Measurements from ENCODE around the gene RASAL2.
"Not testable (repeated sequence)": the region's sequence is repeated elsewhere in the genome, so short reads cannot be mapped to it uniquely, and the experiment has no call there.

The RASAL2 gene

DNA sequence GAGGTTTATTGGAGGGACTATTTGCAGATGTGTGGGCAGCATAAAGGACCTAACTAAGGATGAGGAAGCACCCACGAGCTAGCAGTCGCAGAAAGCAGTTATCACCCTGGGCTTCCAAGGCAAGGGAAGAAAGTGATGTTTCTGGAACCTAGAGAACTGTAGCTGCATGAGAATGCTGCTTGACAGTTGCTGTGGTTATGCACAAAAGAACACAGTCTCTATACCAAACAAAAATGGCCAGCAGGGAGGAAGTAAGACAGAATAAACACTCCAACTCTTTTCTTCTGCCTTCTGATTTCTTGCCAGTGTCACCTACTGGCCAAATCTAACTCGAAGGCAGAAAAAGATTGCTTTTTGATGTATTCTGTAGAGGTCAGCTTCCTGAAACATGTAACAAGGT lies 190.2 kb downstream of the RASAL2 start:
- DNase-seq = no peak

DNA sequence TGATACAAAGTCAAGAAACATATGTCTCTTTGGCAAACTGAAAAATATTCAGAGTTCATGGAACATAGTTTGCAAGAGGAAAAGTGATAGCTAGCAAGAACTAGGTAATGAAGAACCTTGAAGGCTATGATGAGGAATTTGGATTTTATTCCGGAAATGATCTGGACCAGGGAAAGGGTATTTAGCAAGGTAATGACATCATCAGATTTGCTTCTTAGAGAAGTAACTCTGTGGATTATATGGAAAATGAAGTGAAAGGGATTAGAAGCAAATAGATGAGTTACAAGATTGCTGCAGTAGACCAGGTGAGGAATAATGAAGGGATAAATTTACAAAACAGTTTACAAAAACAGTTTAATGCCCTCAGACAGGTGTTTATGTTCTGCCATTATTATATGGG lies 197.3 kb downstream of the RASAL2 start:
- no peak for DNase-seq

DNA sequence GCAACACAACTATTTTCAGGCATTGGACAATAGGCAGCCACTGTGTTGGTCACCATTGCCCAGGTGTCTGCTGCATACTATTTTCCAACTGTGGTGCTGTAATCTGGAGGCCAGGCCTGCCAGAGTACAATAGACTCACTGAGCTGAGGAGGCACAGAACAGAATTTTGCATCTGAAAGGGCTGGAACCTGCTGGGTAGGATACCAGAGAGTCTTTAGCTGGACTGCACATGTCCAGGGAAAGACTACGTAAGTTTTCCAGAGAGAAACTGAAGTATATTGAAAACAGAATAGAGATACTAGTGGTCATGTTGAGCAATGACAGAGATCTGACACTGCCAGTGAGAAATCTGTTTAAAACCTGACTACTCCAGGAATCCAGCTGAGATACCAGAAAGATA lies 200.8 kb downstream of the RASAL2 start:
- DNase-seq = no peak

DNA sequence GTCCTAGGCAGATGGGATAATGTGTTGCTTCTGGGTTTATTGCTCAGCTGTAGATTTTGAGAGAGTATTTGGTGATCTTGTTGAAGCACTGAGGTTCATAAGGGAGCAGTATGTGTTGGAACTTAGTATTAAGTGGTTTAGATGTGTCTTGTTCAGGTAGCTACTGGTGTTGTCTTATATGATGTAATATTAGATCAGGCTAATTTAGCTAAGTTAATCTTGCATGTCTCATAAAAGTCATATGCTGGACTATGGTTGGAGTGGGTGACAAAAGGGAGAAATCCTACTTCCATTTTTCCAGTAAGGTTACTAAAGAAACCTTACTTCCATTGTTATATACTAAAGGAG lies 206.4 kb downstream of the RASAL2 start:
- no peak for DNase-seq

- no peak for DNase-seq
Measured at GRCh38 chr1:178301141-178301540, 207.2 kb downstream of the RASAL2 start.

DNA sequence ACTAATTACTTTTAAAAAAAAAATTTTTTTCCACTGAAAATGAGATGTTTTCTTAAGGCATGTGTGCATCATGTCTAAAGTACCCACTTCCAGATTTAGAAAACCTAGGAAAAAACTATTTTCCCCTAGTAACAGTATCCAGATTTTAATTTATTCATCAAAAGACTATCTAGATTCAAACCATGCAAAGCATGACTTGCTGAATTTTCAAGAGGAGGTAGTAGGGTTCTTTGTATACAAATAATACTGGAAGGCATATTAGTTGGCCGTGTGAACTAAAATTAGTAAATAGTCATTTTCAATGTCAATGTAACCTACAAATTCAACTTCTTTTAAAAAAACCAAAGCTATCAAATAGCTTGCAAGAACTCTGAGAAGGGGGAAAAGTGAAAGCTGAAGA lies 213.4 kb downstream of the RASAL2 start:
- DNase-seq = no peak

GRCh38 chr1:178308438-178308837 lies 214.5 kb downstream of the RASAL2 start:
- no peak for DNase-seq

GRCh38 chr1:178310685-178311105 lies 216.8 kb downstream of the RASAL2 start:
- peak; percentile 78 for DNase-seq

DNA sequence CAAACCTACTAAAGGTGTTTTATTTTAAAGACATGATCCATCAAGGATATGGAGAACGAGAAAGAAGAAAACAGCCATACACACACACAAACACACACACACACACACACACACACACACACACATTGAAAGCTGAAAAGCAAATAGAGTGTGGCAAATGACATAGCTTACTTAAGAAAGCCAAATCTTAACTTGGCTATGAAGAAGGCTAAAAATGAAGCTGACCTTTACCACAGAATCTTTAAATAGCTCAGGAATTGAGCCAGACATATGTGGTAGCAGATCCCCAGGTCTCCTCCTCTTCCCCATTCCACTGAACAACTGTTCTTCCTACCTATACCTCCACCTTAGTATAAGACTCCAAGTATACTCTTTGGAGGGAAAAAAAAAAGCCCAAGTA lies 217.3 kb downstream of the RASAL2 start:
- peak; percentile 22 for DNase-seq

- not testable (repeated sequence) for DNase-seq
Measured at GRCh38 chr1:178320280-178320982, 226.5 kb downstream of the RASAL2 start.

GRCh38 chr1:178323067-178323466 lies 229.2 kb downstream of the RASAL2 start:
- no peak for DNase-seq

DNA sequence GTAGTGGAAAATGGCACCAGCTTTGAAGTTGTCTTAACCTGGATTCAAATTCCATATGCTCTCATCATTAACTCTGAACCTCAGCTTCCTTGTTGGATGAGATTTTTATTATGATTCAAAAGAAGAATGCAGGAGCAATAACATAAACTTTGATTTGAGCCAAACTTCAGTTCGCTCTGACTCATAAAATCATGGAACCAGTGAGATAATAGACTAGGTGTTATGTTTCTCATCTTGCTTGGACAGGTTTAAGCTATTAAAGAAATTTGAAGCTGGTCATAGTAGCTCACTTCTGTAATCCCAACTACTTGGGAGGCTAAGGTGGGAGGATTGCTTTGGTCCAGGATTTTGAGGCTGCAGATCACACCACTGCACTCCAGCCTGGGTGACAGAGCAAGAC lies 230.1 kb downstream of the RASAL2 start:
- no peak for DNase-seq

DNA sequence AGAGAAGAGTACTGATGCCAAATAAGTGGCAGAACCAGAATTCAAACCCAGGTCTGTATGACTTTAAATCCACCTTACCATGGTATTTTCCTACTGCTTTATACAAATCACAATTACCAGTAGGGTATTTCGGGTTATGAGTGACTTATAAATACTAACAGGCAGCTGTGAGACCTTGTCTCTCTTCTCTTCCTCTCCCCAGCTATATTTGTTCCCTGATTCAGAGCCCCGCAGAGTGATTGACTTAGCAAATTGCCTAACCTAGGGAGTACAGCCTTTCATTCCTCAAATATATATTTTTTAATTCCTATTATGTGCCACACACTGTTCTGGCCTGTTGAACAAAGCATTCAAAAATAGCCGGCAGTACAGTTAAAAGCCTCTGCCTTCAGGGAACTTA lies 234.8 kb downstream of the RASAL2 start:
- no peak for DNase-seq

DNA sequence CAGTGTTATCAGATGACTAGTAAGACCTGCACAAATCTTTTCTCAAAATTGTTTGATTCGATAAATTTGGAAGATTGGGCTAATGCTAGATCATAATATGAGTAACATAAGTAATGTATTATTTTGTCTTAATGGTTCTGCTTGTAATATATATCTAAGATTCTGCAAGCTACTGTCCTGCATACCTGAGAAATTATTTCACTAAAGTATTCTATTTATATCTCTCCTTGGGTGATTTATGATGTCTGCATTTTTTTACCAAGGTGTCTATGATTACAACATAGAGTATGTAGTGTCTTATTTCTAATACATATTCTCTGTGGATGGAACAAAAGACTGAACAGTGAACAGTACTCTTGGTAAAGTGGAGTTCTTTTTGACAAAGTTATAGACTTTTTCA lies 236.2 kb downstream of the RASAL2 start:
- no peak for DNase-seq

DNA sequence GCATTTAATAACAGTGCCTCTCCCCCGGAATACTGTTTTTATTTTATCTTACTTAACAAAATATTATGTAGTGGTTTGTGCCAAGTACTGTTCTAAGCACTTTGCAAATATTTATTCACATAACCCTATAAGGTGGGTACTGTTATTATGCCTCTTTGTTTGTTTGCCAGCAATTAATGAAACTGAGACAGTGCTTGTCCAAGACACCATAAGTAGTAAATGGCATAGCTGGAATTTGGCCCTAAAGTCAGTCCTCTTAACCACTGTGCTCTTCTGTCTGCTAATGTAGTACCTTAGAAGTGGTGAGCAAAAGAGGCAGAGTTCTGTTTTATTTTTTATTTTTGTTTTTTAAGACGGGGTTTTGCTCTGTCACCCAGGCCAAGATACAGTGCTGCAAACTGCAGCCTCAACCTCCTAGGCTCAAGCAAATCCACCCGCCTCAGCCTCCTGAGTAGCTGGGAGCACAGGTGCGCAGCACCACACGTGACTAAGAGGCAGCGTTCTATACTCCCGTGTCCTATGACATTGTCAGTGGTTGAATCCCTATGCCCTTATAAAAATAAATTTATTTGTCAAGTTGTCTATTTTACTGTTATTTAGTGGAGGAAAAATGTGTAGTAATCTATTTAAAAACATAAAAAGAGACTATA lies 237.1 kb downstream of the RASAL2 start:
- no peak for DNase-seq

GRCh38 chr1:178335426-178335825 lies 241.5 kb downstream of the RASAL2 start:
- DNase-seq = no peak

GRCh38 chr1:178337091-178337706 lies 243.3 kb downstream of the RASAL2 start:
- no peak for DNase-seq

DNA sequence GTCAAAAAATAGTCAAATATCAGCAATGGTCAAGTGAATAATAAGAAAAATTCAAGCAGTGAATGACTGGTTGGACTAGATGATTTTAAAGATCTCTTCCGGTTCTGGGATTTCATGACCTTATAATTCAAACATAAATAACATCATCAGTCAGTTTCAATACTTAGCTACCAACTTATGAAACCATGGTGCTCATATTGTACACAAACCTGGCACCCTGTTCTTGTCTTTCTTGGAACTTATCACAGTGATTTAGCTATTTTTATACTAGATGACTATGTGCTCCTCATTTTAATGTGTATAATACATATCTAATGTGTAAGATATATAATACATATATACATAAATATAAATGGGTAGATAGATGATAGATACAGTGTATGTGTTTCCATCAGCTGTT lies 245.9 kb downstream of the RASAL2 start:
- DNase-seq = no peak

GRCh38 chr1:178341261-178341956 lies 247.5 kb downstream of the RASAL2 start:
- DNase-seq = peak; percentile 92

DNA sequence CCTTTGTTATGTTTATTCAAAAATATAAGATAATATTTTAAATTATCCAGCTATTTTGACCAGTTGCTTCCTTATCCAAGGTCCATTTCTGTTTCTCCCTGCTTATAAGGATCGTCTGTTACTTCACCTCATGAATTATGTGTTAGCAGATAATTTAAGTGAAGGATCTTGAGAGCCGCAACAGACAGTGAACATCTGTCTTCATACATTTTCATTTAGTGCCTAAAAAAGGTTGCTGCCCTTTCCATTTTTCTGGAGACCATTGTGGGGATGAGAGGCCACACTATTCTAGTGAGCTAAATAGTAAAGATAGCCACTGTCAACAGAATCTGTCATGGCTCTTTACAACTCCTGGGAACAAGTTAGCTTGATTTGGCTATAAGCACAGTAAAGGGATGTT lies 248.8 kb downstream of the RASAL2 start:
- no peak for DNase-seq

DNA sequence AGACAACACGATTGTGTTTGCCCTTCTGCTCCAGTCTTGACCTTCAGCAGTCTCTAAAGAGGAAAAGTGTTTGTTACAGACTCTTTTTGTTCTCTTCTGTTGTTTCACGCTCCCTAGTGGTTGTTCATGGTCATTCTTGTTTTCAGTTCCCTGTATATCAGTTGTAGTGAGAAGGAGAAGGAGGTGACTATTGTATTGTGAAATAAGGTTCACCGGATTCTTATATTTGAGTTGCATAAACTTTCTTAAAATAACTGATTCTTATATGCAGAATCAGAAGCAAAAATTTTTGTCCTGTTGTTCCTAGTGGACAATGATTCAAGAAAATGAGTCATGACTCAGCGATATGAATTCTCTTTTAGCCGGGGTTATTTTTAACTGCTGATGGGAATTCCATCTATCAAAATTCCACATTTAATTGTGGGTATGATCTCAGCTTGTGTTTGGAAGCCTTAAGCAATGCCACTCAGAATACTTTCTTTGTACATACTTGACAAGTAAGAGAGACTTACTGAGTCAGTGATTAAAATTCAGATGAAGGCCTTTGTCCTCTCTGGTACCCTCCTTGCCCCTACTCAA lies 250.7 kb downstream of the RASAL2 start:
- peak; percentile 95 for DNase-seq

DNA sequence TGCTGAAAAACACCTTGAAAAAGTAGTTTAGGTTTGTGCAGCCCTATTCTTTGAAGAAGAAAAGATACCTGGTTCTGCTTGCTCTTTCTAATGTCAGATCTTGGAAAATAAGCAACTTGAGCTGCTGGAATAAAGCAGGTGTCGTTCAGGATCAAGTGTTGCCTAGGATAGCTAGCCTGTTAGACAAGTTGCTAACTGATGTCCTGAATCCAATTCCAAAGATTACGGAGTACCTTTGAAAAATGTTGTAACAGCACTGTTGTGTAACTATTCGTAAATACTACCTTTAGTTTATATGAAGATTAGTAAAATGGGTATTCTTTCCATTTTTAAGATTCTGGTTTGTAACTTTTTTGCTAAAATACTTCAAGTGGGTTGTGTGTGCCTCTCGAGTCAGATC lies 251.3 kb downstream of the RASAL2 start:
- no peak for DNase-seq

GRCh38 chr1:178345807-178346206 lies 251.9 kb downstream of the RASAL2 start:
- no peak for DNase-seq
